A673 (cell line): Measurements from ENCODE around the gene SLC22A3. TPM values are rescaled to one million over a fixed set of nuclear protein-coding genes. Genes with fewer than 3 reads are reported as not detected.

ENCODE experiments used
- BruUV-seq: library from RNA; stranded (reverse); fragments of 400-500 nt; replicated peaks from 2 replicates; lab custom pipeline; 2021; lab: Mats Ljungman, UMichigan
- CTCF ChIA-PET: fragments of 300-600 bp; sonication (Branson Sonifier 250); formaldehyde crosslinking; loops from one replicate; lab custom pipeline; 2022; ENCODE audit warnings: antibody characterized with exemption; lab: Charles Lee
- POLR2A ChIA-PET: fragments of 300-600 bp; sonication (Branson Sonifier 250); formaldehyde crosslinking; loops from one replicate; lab custom pipeline; 2022; ENCODE audit warnings: antibody characterized with exemption; ENCODE audit not compliant: low non-redundant PET; lab: Charles Lee
- DNase-seq: peaks from one replicate; pipeline ENCODE4 v3.0.0-alpha.2; 2015; ENCODE audit warnings: low spot score
- H3K27ac ChIP-seq: fragments of 200-600 bp; sonication (generic); 2 replicates; pipeline ENCODE4 v1.5.1; 2016; ENCODE audit warnings: mixed run types, low read depth, mild to moderate bottlenecking, mixed read lengths, antibody characterized with exemption, low read length; ENCODE audit not compliant: poor library complexity, severe bottlenecking
- H3K27me3 ChIP-seq: fragments of 200-600 bp; sonication (generic); replicated peaks from 2 replicates; pipeline ENCODE4 v1.6.1; 2017; ENCODE audit warnings: mixed run types, low read depth, mild to moderate bottlenecking, mixed read lengths, antibody characterized with exemption, low read length; ENCODE audit not compliant: insufficient read depth, poor library complexity
- H3K36me3 ChIP-seq: fragments of 200-600 bp; sonication (generic); 2 replicates; pipeline ENCODE4 v1.6.1; 2016; ENCODE audit warnings: mixed run types, mild to moderate bottlenecking, mixed read lengths, antibody characterized with exemption, low read length; ENCODE audit not compliant: insufficient read depth, poor library complexity, severe bottlenecking
- H3K4me1 ChIP-seq: fragments of 200-600 bp; sonication (generic); 2 replicates; pipeline ENCODE4 v1.6.1; 2017; ENCODE audit warnings: mixed run types, mild to moderate bottlenecking, mixed read lengths, antibody characterized with exemption, low read length; ENCODE audit not compliant: insufficient read depth, poor library complexity, severe bottlenecking
- H3K4me3 ChIP-seq: fragments of 200-600 bp; sonication (generic); 2 replicates; pipeline ENCODE4 v1.5.1; 2016; ENCODE audit warnings: low read depth, mixed run types, mild to moderate bottlenecking, mixed read lengths, low read length; ENCODE audit not compliant: poor library complexity, severe bottlenecking
- H3K9me3 ChIP-seq: fragments of 200-600 bp; sonication (generic); 2 replicates; pipeline ENCODE4 v1.6.1; 2016; ENCODE audit warnings: mixed run types, low read depth, mild to moderate bottlenecking, mixed read lengths, antibody characterized with exemption, low read length; ENCODE audit not compliant: poor library complexity, severe bottlenecking
- EZH2 ChIP-seq: fragments of 200-600 bp; sonication (generic); IDR thresholded peaks from 2 replicates; pipeline ENCODE4 v1.6.1; 2017; ENCODE audit warnings: borderline replicate concordance, low read depth, mild to moderate bottlenecking, mixed read lengths, antibody characterized with exemption, low read length; ENCODE audit not compliant: poor library complexity, severe bottlenecking
- intact Hi-C: fragments of 100-400 bp; cut with micrococcal nuclease; formaldehyde crosslinking; loops from one replicate; pipeline ENCODE4 v1.10.0; 2022; ENCODE audit not compliant: unreplicated experiment
- total RNA-seq: library from RNA; stranded (reverse); gene quantifications from 2 replicates; pipeline ENCODE4 v1.2.3, GENCODE V29; 2021
- TF ChIP-seq, protein P1 (sequence below): fragments of 300-800, 200-600 bp; sonication (generic); conservative IDR thresholded peaks from 2 replicates; pipeline ENCODE4 v1.5.1; 2017; ENCODE audit warnings: low read depth, mild to moderate bottlenecking, antibody characterized with exemption, low read length, moderate library complexity, mixed read lengths

Gene SLC22A3
- total RNA-seq, 1 experiment from 2014 or later = not detected

DNA sequence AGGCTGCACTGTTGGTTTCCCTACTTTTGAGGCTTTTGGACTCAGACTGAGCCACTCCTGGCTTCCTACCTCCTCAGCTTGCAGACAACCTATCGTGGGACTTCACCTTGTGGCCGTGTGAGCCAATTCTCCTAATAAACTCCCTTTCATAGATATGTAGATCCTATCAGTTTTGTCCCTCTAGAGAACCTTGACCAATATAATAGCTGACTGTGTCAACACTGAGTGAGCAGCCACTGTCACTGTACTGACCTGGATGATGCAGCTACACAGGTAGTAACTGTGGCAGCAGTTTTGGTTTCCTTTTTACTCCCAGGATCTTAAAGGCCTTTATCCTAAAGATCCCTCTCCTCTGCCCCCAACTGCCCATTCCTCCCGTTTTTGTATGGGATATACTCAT, 70.2 kb downstream of the SLC22A3 start:
- ChIA-PET CTCF (no interaction called here), POLR2A (no interaction called here)
- Histone ChIP-seq H3K27ac (no peak overlapping the region), H3K9me3 (no peaks in the 10 kb centered on the region), H3K36me3 (no peaks in the 10 kb centered on the region), H3K4me1 (no peaks in the 10 kb centered on the region), H3K27me3 (peaks cover 28% of the 10 kb centered on the region), H3K4me3 (no peak overlapping the region)
- no TSS peak for BruUV-seq
- intact Hi-C loops = no loop called here
- TF ChIP-seq, protein P1, sequence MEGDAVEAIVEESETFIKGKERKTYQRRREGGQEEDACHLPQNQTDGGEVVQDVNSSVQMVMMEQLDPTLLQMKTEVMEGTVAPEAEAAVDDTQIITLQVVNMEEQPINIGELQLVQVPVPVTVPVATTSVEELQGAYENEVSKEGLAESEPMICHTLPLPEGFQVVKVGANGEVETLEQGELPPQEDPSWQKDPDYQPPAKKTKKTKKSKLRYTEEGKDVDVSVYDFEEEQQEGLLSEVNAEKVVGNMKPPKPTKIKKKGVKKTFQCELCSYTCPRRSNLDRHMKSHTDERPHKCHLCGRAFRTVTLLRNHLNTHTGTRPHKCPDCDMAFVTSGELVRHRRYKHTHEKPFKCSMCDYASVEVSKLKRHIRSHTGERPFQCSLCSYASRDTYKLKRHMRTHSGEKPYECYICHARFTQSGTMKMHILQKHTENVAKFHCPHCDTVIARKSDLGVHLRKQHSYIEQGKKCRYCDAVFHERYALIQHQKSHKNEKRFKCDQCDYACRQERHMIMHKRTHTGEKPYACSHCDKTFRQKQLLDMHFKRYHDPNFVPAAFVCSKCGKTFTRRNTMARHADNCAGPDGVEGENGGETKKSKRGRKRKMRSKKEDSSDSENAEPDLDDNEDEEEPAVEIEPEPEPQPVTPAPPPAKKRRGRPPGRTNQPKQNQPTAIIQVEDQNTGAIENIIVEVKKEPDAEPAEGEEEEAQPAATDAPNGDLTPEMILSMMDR = no peak
- no peak for TF ChIP-seq EZH2
- no peak for DNase-seq

GRCh38 chr6:160419488-160419887, 71.3 kb downstream of the SLC22A3 start:
- H3K27ac ChIP-seq = no peak overlapping the region
- no peaks in the 10 kb centered on the region for H3K9me3 ChIP-seq
- BruUV-seq = no TSS peak
- no peaks in the 10 kb centered on the region for H3K4me1 ChIP-seq
- ChIA-PET POLR2A (no interaction called here), CTCF (no interaction called here)
- DNase-seq = no peak
- intact Hi-C loops = no loop called here
- TF ChIP-seq, protein P1 = no peak
- no peak for TF ChIP-seq EZH2
- H3K36me3 ChIP-seq = no peaks in the 10 kb centered on the region
- H3K27me3 ChIP-seq = peaks cover 28% of the 10 kb centered on the region
- H3K4me3 ChIP-seq = no peak overlapping the region

- intact Hi-C loops = no loop called here
- no peaks in the 10 kb centered on the region for H3K36me3 ChIP-seq
- no peak overlapping the region for H3K27ac ChIP-seq
- H3K4me1 ChIP-seq = no peaks in the 10 kb centered on the region
- peaks cover 28% of the 10 kb centered on the region for H3K27me3 ChIP-seq
- BruUV-seq = no TSS peak
- no peaks in the 10 kb centered on the region for H3K9me3 ChIP-seq
- no peak for TF ChIP-seq EZH2
- TF ChIP-seq, protein P1 = no peak
- no peak overlapping the region for H3K4me3 ChIP-seq
- no peak for DNase-seq
- POLR2A ChIA-PET = no interaction called here
- CTCF ChIA-PET = no interaction called here
These were observed 72.2 kb downstream of the SLC22A3 start for GRCh38 chr6:160420253-160420968.
